Neural cell (in vitro differentiated cells): Measurements from ENCODE around the gene CCDC85C.

Experiments used
- EZH2 ChIP-seq: fragments of 200-600, 300-800 bp; shearing (Covaris generic), sonication (generic); IDR thresholded peaks from 2 replicates; pipeline ENCODE4 v1.6.1; 2014; ENCODE audit warnings: antibody characterized with exemption, low read length, borderline replicate concordance, mild to moderate bottlenecking; ENCODE audit not compliant: insufficient read depth, poor library complexity, severe bottlenecking
- SMC3 ChIP-seq: fragments of 450-650 bp; conservative IDR thresholded peaks from 2 replicates; pipeline ENCODE4 v1.6.1; 2014; ENCODE audit warnings: antibody characterized with exemption, mild to moderate bottlenecking, moderate library complexity; ENCODE audit not compliant: poor library complexity
- TF ChIP-seq, protein P1 (sequence below): fragments of 450-650 bp; IDR thresholded peaks from 2 replicates; pipeline ENCODE4 v1.5.1; 2014; ENCODE audit warnings: antibody characterized with exemption, mild to moderate bottlenecking, moderate library complexity; ENCODE audit not compliant: poor library complexity, severe bottlenecking

GRCh38 chr14:99461411-99462085 lies 142.5 kb downstream of the CCDC85C start:
- TF ChIP-seq, protein P1, sequence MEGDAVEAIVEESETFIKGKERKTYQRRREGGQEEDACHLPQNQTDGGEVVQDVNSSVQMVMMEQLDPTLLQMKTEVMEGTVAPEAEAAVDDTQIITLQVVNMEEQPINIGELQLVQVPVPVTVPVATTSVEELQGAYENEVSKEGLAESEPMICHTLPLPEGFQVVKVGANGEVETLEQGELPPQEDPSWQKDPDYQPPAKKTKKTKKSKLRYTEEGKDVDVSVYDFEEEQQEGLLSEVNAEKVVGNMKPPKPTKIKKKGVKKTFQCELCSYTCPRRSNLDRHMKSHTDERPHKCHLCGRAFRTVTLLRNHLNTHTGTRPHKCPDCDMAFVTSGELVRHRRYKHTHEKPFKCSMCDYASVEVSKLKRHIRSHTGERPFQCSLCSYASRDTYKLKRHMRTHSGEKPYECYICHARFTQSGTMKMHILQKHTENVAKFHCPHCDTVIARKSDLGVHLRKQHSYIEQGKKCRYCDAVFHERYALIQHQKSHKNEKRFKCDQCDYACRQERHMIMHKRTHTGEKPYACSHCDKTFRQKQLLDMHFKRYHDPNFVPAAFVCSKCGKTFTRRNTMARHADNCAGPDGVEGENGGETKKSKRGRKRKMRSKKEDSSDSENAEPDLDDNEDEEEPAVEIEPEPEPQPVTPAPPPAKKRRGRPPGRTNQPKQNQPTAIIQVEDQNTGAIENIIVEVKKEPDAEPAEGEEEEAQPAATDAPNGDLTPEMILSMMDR: no peak
- TF ChIP-seq EZH2 (no peak), SMC3 (no peak)
